PC-3 (cell line): ENCODE measurements around the gene KRT5.

Source experiments
- EZH2 ChIP-seq: fragments of 300-600 bp; sonication (generic); IDR thresholded peaks from one replicate; pipeline ENCODE4 v1.6.1; 2017; ENCODE audit warnings: antibody characterized with exemption, mild to moderate bottlenecking, low read length; ENCODE audit not compliant: unreplicated experiment
- EZH2phosphoT487 ChIP-seq: fragments of 300-600 bp; sonication (generic); IDR thresholded peaks from 2 replicates; pipeline ENCODE4 v1.6.1; 2018; ENCODE audit warnings: mild to moderate bottlenecking, antibody characterized with exemption, low read length, borderline replicate concordance
- TF ChIP-seq, protein P1 (sequence below): fragments of 300-600 bp; sonication (generic); conservative IDR thresholded peaks from 2 replicates; pipeline ENCODE4 v1.5.1; 2017; ENCODE audit warnings: antibody characterized with exemption, low read depth, mild to moderate bottlenecking, low read length

DNA sequence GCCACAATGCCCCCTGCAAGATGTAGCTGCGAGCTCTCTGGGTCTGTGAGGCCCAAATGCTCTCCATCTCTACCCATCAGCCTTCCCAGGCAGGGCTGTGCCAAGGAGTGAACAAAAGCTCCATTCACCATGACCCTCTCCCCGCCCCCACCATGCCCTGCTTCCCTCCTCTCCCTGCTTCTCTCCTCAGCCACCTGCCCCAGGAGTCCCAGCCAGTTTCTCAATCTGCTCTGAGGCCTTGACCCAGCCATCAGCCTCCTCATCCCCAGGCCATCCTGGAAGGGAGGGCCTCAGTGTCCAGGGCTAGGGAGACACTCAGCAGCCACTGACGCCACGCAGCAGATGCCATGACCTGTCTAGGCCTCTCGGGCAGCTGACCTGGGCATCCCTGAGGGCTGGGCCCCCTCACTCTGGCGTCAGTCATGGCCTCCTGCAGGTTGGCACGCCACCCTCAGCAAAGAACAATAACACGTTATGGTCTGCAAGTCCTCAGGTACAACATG is 8.5 kb upstream of the KRT5 start:
- TF ChIP-seq, protein P1, sequence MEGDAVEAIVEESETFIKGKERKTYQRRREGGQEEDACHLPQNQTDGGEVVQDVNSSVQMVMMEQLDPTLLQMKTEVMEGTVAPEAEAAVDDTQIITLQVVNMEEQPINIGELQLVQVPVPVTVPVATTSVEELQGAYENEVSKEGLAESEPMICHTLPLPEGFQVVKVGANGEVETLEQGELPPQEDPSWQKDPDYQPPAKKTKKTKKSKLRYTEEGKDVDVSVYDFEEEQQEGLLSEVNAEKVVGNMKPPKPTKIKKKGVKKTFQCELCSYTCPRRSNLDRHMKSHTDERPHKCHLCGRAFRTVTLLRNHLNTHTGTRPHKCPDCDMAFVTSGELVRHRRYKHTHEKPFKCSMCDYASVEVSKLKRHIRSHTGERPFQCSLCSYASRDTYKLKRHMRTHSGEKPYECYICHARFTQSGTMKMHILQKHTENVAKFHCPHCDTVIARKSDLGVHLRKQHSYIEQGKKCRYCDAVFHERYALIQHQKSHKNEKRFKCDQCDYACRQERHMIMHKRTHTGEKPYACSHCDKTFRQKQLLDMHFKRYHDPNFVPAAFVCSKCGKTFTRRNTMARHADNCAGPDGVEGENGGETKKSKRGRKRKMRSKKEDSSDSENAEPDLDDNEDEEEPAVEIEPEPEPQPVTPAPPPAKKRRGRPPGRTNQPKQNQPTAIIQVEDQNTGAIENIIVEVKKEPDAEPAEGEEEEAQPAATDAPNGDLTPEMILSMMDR = no peak
- TF ChIP-seq EZH2 (no peak), EZH2phosphoT487 (no peak)
